ENCODE data around the gene AMPD3.
A peak's percentile ranks its signal among the peaks of the same experiment; 100 is the strongest.
"Not testable (repeated sequence)": the region's sequence is repeated elsewhere in the genome, so short reads cannot be mapped to it uniquely, and the experiment has no call there.

Gene AMPD3

GRCh38 chr11:10454878-10455631, at the start of gene AMPD3:
Gene AMPD3, plus strand, starts transcription at chr11:10455264. Its CDS starts 6,256 bp downstream, at chr11:10461520.
- DNase-seq (ENCODE audit: low read depth) = peak; percentile 70

GRCh38 chr11:10405865-10406592, 49.0 kb upstream of the AMPD3 start:
- DNase-seq (ENCODE audit: low read depth) = peak; percentile 80

- DNase-seq (ENCODE audit: low read depth) = no peak
Measured at GRCh38 chr11:10407055-10407454, 48.0 kb upstream of the AMPD3 start.

GRCh38 chr11:10407749-10408685, 47.0 kb upstream of the AMPD3 start:
- no peak for DNase-seq (ENCODE audit: low read depth)

- no peak for DNase-seq (ENCODE audit: low read depth)
Measured at GRCh38 chr11:10409207-10409661, 45.8 kb upstream of the AMPD3 start.

- no peak for DNase-seq (ENCODE audit: low read depth)
Measured at GRCh38 chr11:10410106-10410843, 44.8 kb upstream of the AMPD3 start.

- DNase-seq (ENCODE audit: low read depth) = no peak
Measured at GRCh38 chr11:10410844-10411200, 44.2 kb upstream of the AMPD3 start.

GRCh38 chr11:10412266-10412665, 42.8 kb upstream of the AMPD3 start:
- no peak for DNase-seq (ENCODE audit: low read depth)

GRCh38 chr11:10413268-10413667, 41.8 kb upstream of the AMPD3 start:
- DNase-seq (ENCODE audit: low read depth) = no peak

GRCh38 chr11:10414181-10414580, 40.9 kb upstream of the AMPD3 start:
- no peak for DNase-seq (ENCODE audit: low read depth)

GRCh38 chr11:10414659-10415058, 40.4 kb upstream of the AMPD3 start:
- DNase-seq (ENCODE audit: low read depth) = no peak

- DNase-seq (ENCODE audit: low read depth) = no peak
Measured at GRCh38 chr11:10415817-10416392, 39.2 kb upstream of the AMPD3 start.

- DNase-seq (ENCODE audit: low read depth) = no peak
Measured at GRCh38 chr11:10418259-10418949, 36.7 kb upstream of the AMPD3 start.

- DNase-seq (ENCODE audit: low read depth) = no peak
Measured at GRCh38 chr11:10418950-10419310, 36.1 kb upstream of the AMPD3 start.

GRCh38 chr11:10426475-10426874, 28.6 kb upstream of the AMPD3 start:
- no peak for DNase-seq (ENCODE audit: low read depth)

GRCh38 chr11:10428453-10428852, 26.6 kb upstream of the AMPD3 start:
- no peak for DNase-seq (ENCODE audit: low read depth)

GRCh38 chr11:10429526-10429925, 25.5 kb upstream of the AMPD3 start:
- no peak for DNase-seq (ENCODE audit: low read depth)

GRCh38 chr11:10432493-10432892, 22.6 kb upstream of the AMPD3 start:
- DNase-seq (ENCODE audit: low read depth) = no peak

- DNase-seq (ENCODE audit: low read depth) = no peak
Measured at GRCh38 chr11:10432971-10433370, 22.1 kb upstream of the AMPD3 start.

- no peak for DNase-seq (ENCODE audit: low read depth)
Measured at GRCh38 chr11:10436224-10436623, 18.8 kb upstream of the AMPD3 start.

GRCh38 chr11:10436683-10437082, 18.4 kb upstream of the AMPD3 start:
- DNase-seq (ENCODE audit: low read depth) = not testable (repeated sequence)

Data from fibroblast of the conjunctiva (primary cell).